ENCODE measurements around the gene LSM10. TPM values are rescaled to one million over a fixed set of nuclear protein-coding genes. Genes with fewer than 3 reads are reported as not detected.

Gene LSM10
- total RNA-seq, 1 experiment from 2014 or later = 56.3 TPM

GRCh38 chr1:36400825-36401601 is 3.3 kb upstream of the LSM10 start (continued):
- TF ChIP-seq, protein P1, sequence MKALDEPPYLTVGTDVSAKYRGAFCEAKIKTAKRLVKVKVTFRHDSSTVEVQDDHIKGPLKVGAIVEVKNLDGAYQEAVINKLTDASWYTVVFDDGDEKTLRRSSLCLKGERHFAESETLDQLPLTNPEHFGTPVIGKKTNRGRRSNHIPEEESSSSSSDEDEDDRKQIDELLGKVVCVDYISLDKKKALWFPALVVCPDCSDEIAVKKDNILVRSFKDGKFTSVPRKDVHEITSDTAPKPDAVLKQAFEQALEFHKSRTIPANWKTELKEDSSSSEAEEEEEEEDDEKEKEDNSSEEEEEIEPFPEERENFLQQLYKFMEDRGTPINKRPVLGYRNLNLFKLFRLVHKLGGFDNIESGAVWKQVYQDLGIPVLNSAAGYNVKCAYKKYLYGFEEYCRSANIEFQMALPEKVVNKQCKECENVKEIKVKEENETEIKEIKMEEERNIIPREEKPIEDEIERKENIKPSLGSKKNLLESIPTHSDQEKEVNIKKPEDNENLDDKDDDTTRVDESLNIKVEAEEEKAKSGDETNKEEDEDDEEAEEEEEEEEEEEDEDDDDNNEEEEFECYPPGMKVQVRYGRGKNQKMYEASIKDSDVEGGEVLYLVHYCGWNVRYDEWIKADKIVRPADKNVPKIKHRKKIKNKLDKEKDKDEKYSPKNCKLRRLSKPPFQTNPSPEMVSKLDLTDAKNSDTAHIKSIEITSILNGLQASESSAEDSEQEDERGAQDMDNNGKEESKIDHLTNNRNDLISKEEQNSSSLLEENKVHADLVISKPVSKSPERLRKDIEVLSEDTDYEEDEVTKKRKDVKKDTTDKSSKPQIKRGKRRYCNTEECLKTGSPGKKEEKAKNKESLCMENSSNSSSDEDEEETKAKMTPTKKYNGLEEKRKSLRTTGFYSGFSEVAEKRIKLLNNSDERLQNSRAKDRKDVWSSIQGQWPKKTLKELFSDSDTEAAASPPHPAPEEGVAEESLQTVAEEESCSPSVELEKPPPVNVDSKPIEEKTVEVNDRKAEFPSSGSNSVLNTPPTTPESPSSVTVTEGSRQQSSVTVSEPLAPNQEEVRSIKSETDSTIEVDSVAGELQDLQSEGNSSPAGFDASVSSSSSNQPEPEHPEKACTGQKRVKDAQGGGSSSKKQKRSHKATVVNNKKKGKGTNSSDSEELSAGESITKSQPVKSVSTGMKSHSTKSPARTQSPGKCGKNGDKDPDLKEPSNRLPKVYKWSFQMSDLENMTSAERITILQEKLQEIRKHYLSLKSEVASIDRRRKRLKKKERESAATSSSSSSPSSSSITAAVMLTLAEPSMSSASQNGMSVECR (CRISPR knock-in tag; IDR thresholded peaks at IDR 0.05; ENCODE audit: borderline replicate concordance) = 0 out of 2 replicates have a peak, but pooled peaks have one; percentile 35
- no peak for TF ChIP-seq ATF2 (CRISPR knock-in tag; IDR thresholded peaks at IDR 0.05; ENCODE audit: borderline replicate concordance, low read depth)
- TF ChIP-seq ZNF263 (CRISPR knock-in tag; IDR thresholded peaks at IDR 0.05; ENCODE audit: low read depth) = no peak
- TF ChIP-seq IRF1 (CRISPR knock-in tag; IDR thresholded peaks at IDR 0.05) = no peak
- no peak for TF ChIP-seq IRF2 (CRISPR knock-in tag; IDR thresholded peaks at IDR 0.05; ENCODE audit: borderline replicate concordance, low read depth)
- no peak for TF ChIP-seq FOXK1 (CRISPR knock-in tag; IDR thresholded peaks at IDR 0.05)
- TF ChIP-seq NR3C1 (CRISPR knock-in tag; conservative IDR thresholded peaks at IDR 0.05; ENCODE audit: low read depth) = no peak
- TF ChIP-seq AR (CRISPR knock-in tag; IDR thresholded peaks at IDR 0.05) = no peak
- TF ChIP-seq, protein P2, sequence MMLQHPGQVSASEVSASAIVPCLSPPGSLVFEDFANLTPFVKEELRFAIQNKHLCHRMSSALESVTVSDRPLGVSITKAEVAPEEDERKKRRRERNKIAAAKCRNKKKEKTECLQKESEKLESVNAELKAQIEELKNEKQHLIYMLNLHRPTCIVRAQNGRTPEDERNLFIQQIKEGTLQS (CRISPR knock-in tag; conservative IDR thresholded peaks at IDR 0.05) = no peak
- no peak for TF ChIP-seq EMX1 (CRISPR knock-in tag; IDR thresholded peaks at IDR 0.05)
- TF ChIP-seq USF1 (CRISPR knock-in tag; IDR thresholded peaks at IDR 0.05) = peak; percentile 92
- TF ChIP-seq ZNF121 (CRISPR knock-in tag; IDR thresholded peaks at IDR 0.05) = 0 out of 2 replicates have a peak, but pooled peaks have one; percentile 54
- peak; percentile 50 for TF ChIP-seq GABPB1 (CRISPR knock-in tag; IDR thresholded peaks at IDR 0.05)
- TF ChIP-seq ZNF232 (CRISPR knock-in tag; IDR thresholded peaks at IDR 0.05) = no peak
- peak; percentile 58 for TF ChIP-seq SP1 (CRISPR knock-in tag; conservative IDR thresholded peaks at IDR 0.05)
- peak; percentile 94 for TF ChIP-seq USF2 (CRISPR knock-in tag; IDR thresholded peaks at IDR 0.05)
